Measurements from ENCODE around the gene CADM2. TPM values are rescaled to one million over a fixed set of nuclear protein-coding genes. Genes with fewer than 3 reads are reported as not detected.

Gene CADM2
- total RNA-seq, 1 experiment from 2014 or later, result 1.3 TPM

DNA sequence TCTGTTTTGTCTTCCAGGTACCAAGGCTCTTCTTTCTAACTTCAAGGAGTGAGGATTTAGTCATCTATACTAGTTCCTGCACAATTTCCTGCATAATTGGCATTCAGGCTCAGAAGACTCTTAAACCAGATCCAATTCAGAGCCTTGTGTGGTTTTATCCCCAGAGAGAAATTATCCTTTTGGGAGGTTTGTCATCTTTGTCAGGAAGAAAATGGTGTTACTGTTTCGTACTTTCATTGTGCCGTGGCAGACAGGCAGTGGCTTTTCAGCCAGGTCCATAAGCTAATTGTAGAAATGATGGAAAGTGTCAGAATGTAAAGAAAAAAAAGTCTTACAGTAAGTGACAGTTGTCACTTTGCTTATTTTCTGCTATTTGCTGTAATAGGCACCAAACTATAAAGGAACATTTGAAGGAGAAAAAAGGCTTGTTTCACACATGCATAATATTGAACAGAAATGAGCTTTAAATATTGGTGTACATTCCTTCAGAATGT lies 82.8 kb downstream of the CADM2 start:
- Mint-ChIP-seq H3K27me3 (ENCODE audit: unreplicated experiment) (no peaks in the 10 kb centered on the region), H3K36me3 (ENCODE audit: insufficient read depth, unreplicated experiment) (no peaks in the 10 kb centered on the region), H3K27ac (ENCODE audit: unreplicated experiment) (no peak overlapping the region), H3K9me3 (ENCODE audit: low read depth, unreplicated experiment) (no peaks in the 10 kb centered on the region), H3K4me1 (ENCODE audit: low read depth, unreplicated experiment) (no peaks in the 10 kb centered on the region), H3K4me3 (ENCODE audit: low read depth, unreplicated experiment) (no peak overlapping the region)
- CTCF ChIA-PET, result no interaction called here
- no peak for DNase-seq
- no peak for TF ChIP-seq CTCF (IDR thresholded peaks at IDR 0.05; ENCODE audit: unreplicated experiment)
- no TSS peak for BruUV-seq (replicated peaks)
- intact Hi-C loops (cut with micrococcal nuclease; ENCODE audit: unreplicated experiment), result no loop called here

GRCh38 chr3:85050821-85051220 lies 92.0 kb downstream of the CADM2 start:
- Mint-ChIP-seq H3K27me3 (ENCODE audit: unreplicated experiment) (no peaks in the 10 kb centered on the region), H3K4me3 (ENCODE audit: low read depth, unreplicated experiment) (no peak overlapping the region), H3K27ac (ENCODE audit: unreplicated experiment) (no peak overlapping the region), H3K4me1 (ENCODE audit: low read depth, unreplicated experiment) (no peaks in the 10 kb centered on the region), H3K36me3 (ENCODE audit: insufficient read depth, unreplicated experiment) (no peaks in the 10 kb centered on the region), H3K9me3 (ENCODE audit: low read depth, unreplicated experiment) (no peaks in the 10 kb centered on the region)
- CTCF ChIA-PET, result no interaction called here
- DNase-seq, result no peak
- no TSS peak for BruUV-seq (replicated peaks)
- intact Hi-C loops (cut with micrococcal nuclease; ENCODE audit: unreplicated experiment), result no loop called here
- TF ChIP-seq CTCF (IDR thresholded peaks at IDR 0.05; ENCODE audit: unreplicated experiment), result no peak

DNA sequence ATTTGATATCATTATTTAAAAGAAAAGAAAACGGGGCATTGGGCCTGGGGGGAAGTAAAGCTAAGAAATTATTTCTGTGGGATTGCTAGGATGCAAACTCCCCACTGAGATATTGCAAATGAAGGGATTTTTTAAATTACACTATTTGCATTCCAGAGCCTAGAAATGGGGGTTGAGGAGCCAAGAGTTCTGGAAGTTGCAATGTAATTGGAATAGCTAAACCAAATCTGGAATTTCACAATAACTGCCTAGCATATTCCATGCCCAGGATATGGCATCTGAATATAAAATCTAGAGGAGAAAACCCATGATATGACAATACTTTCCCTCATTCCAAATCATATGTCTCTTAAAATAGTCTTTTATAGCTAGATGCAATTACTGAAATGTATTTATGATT lies 93.0 kb downstream of the CADM2 start:
- Mint-ChIP-seq H3K4me3 (ENCODE audit: low read depth, unreplicated experiment) (no peak overlapping the region), H3K9me3 (ENCODE audit: low read depth, unreplicated experiment) (no peaks in the 10 kb centered on the region), H3K27me3 (ENCODE audit: unreplicated experiment) (no peaks in the 10 kb centered on the region), H3K4me1 (ENCODE audit: low read depth, unreplicated experiment) (no peaks in the 10 kb centered on the region), H3K27ac (ENCODE audit: unreplicated experiment) (no peak overlapping the region), H3K36me3 (ENCODE audit: insufficient read depth, unreplicated experiment) (no peaks in the 10 kb centered on the region)
- DNase-seq, result no peak
- no TSS peak for BruUV-seq (replicated peaks)
- CTCF ChIA-PET, result no interaction called here
- TF ChIP-seq CTCF (IDR thresholded peaks at IDR 0.05; ENCODE audit: unreplicated experiment), result no peak
- intact Hi-C loops (cut with micrococcal nuclease; ENCODE audit: unreplicated experiment), result no loop called here

- Mint-ChIP-seq H3K9me3 (ENCODE audit: low read depth, unreplicated experiment) (no peaks in the 10 kb centered on the region), H3K27me3 (ENCODE audit: unreplicated experiment) (no peaks in the 10 kb centered on the region), H3K36me3 (ENCODE audit: insufficient read depth, unreplicated experiment) (no peaks in the 10 kb centered on the region), H3K27ac (ENCODE audit: unreplicated experiment) (no peak overlapping the region), H3K4me3 (ENCODE audit: low read depth, unreplicated experiment) (no peak overlapping the region), H3K4me1 (ENCODE audit: low read depth, unreplicated experiment) (no peaks in the 10 kb centered on the region)
- no TSS peak for BruUV-seq (replicated peaks)
- intact Hi-C loops (cut with micrococcal nuclease; ENCODE audit: unreplicated experiment), result no loop called here
- DNase-seq, result no peak
- no peak for TF ChIP-seq CTCF (IDR thresholded peaks at IDR 0.05; ENCODE audit: unreplicated experiment)
- CTCF ChIA-PET, result no interaction called here
Observed at GRCh38 chr3:85053626-85054025, 94.8 kb downstream of the CADM2 start.

Measured in Calu3 (cell line).